Epithelial cell of proximal tubule (primary cell): ENCODE results near the gene TMX4. TPM values are rescaled to one million over a fixed set of nuclear protein-coding genes. Genes with fewer than 3 reads are reported as not detected.

Source experiments
- DNase-seq: peaks from one replicate; pipeline ENCODE4 v3.0.0-alpha.2; 2011; ENCODE audit warnings: low read depth
- H3K4me3 ChIP-seq: 2 replicates; pipeline ENCODE4 v1.5.1; 2011; ENCODE audit warnings: low read depth, mild to moderate bottlenecking, low read length
- CTCF ChIP-seq: conservative IDR thresholded peaks from 2 replicates; pipeline ENCODE4 v1.5.1; 2012; ENCODE audit warnings: low read depth, mild to moderate bottlenecking, low read length
- total RNA-seq: library from RNA; depleted of rRNA; stranded (reverse); fragments of >200 nt; gene quantifications from 2 replicates; pipeline ENCODE4 v1.2.3, GENCODE V29; 2015

Gene TMX4
- total RNA-seq, 1 donor from 2014 or later: 23.5 TPM

GRCh38 chr20:7930343-7930742 is 89.2 kb downstream of the TMX4 start:
- no peak for DNase-seq
- no peak overlapping the region for H3K4me3 ChIP-seq
- no peak for TF ChIP-seq CTCF

Other genes with a start within 250 kb of the TMX4 start
- not detected in 2 replicates for gene HAO1, start 79.3 kb downstream of the TMX4 start, total RNA-seq
- 0.07 and 2.2 TPM in 2 replicates for gene PLCB1, start 112.5 kb upstream of the TMX4 start, total RNA-seq